Mucosa of descending colon (tissue), 3 donors: ENCODE measurements around the gene NACAD. TPM values are rescaled to one million over a fixed set of nuclear protein-coding genes. Genes with fewer than 3 reads are reported as not detected.

Experiments
- ATAC-seq: fragments of 200-7000 bp; cut with Tn5 transposase; one replicate; pipeline ENCODE4 v1.9.1; 2020; ENCODE audit warnings: mild to moderate bottlenecking, moderate library complexity
- DNase-seq, 3 donors: peaks; one replicate each; pipeline ENCODE4 v3.0.0-alpha.2; 2020
- H3K36me3 ChIP-seq: fragments of 200-600 bp; one replicate; pipeline ENCODE4 v1.8.0; 2021; ENCODE audit warnings: low read depth, mild to moderate bottlenecking
- H3K4me1 ChIP-seq: fragments of 200-600 bp; one replicate; pipeline ENCODE4 v1.8.0; 2021; ENCODE audit warnings: low read depth, mild to moderate bottlenecking
- H3K4me3 ChIP-seq: fragments of 200-600 bp; one replicate; pipeline ENCODE4 v1.8.0; 2021; ENCODE audit warnings: mild to moderate bottlenecking
- H3K9me3 ChIP-seq: fragments of 200-600 bp; one replicate; pipeline ENCODE4 v1.8.0; 2021; ENCODE audit warnings: mild to moderate bottlenecking
- CTCF ChIP-seq: fragments of 200-600 bp; IDR thresholded peaks from one replicate; pipeline ENCODE4 v1.8.0; 2022; ENCODE audit warnings: antibody characterized with exemption, mild to moderate bottlenecking
- intact Hi-C, 2 donors: fragments of 100-400 bp; cut with DNase I in 1 of 2; cut with micrococcal nuclease in 1 of 2; formaldehyde crosslinking; loops; one replicate each; pipeline versions ENCODE4 v1.11.0 to v1.11.1; 2022; cut with DNase I, micrococcal nuclease
- total RNA-seq, 3 donors: library from RNA; stranded (reverse); fragmentation: NEBNext Ultra II Directional in 2 of 3; extraction: Animal tissue kit (Norgen Biotek cat#: 25700) in 2 of 3; gene quantifications; one replicate each; pipeline versions ENCODE4 v1.2.1 to v1.2.4, GENCODE V29; 2021 to 2023
- donor health status: DM: no; HTN: no; CAD: no; lungs with moderate emphysema.
- donor health status: DM: no; HTN: no; CAD: no.
- donor health status: DM: no; HTN: yes; CAD: no.

The NACAD gene
- total RNA-seq, 3 donors from 2014 or later: 0.49 to 14.5 (median 1.2) TPM

GRCh38 chr7:45084901-45085618 lies 3.7 kb downstream of the NACAD start:
- no peak for ATAC-seq
- H3K4me3 ChIP-seq: no peak overlapping the region
- DNase-seq: no peak
- H3K4me1 ChIP-seq: no peaks in the 10 kb centered on the region
- no peaks in the 10 kb centered on the region for H3K9me3 ChIP-seq
- no peaks in the 10 kb centered on the region for H3K36me3 ChIP-seq
- intact Hi-C loops: no loop called here
- no peak for TF ChIP-seq CTCF

- TF ChIP-seq CTCF: no peak
- ATAC-seq: no peak
- intact Hi-C loops: no loop called here
- H3K4me1 ChIP-seq: no peaks in the 10 kb centered on the region
- DNase-seq: no peak
- H3K9me3 ChIP-seq: no peaks in the 10 kb centered on the region
- no peaks in the 10 kb centered on the region for H3K36me3 ChIP-seq
- H3K4me3 ChIP-seq: no peak overlapping the region
These were observed 4.4 kb downstream of the NACAD start for GRCh38 chr7:45084336-45084735.

GRCh38 chr7:45082831-45083331 lies 5.9 kb downstream of the NACAD start:
- Histone ChIP-seq H3K36me3 (no peaks in the 10 kb centered on the region), H3K9me3 (no peaks in the 10 kb centered on the region), H3K4me1 (no peaks in the 10 kb centered on the region), H3K4me3 (no peak overlapping the region)
- DNase-seq (no peak), ATAC-seq (no peak)
- TF ChIP-seq CTCF: no peak
- intact Hi-C loops: no loop called here

- DNase-seq: peak in 1 of 3 donors; percentile 54
- H3K36me3 ChIP-seq: no peaks in the 10 kb centered on the region
- peak; percentile 13 for ATAC-seq
- H3K9me3 ChIP-seq: no peaks in the 10 kb centered on the region
- TF ChIP-seq CTCF: no peak
- no peak overlapping the region for H3K4me3 ChIP-seq
- H3K4me1 ChIP-seq: no peaks in the 10 kb centered on the region
- intact Hi-C loops: no loop called here
These were observed 6.5 kb downstream of the NACAD start for GRCh38 chr7:45082031-45082830.

- intact Hi-C loops: no loop called here
- Histone ChIP-seq H3K4me1 (no peaks in the 10 kb centered on the region), H3K36me3 (no peaks in the 10 kb centered on the region), H3K4me3 (no peak overlapping the region), H3K9me3 (no peaks in the 10 kb centered on the region)
- TF ChIP-seq CTCF: no peak
- ATAC-seq (no peak), DNase-seq (no peak)
These were observed 7.1 kb downstream of the NACAD start for GRCh38 chr7:45081670-45081974.
